ENCODE data around the gene IFFO2.

The IFFO2 gene

DNA sequence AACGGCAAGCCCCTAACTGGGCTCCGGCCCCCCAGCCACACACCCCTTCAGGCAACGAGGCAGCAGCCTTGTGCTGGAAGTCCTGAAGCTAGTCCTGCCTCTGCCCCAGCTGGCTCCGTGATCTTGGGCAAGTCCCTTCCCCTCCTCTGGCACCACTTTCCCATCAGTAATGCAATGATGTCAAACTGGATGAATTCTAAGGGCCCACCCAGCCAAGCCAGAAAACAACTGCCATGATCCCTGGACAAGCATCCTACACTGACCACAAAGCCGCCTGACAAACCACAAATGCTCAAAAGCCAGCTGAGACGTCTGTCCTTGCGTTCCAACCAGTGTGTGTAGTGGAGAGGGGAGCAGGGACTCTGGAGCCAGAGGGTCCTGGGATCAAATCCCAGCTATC lies 26.8 kb downstream of the IFFO2 start:
- TF ChIP-seq POLR2A (IDR thresholded peaks at IDR 0.05; ENCODE audit: low read length) (no peak), GATA1 (IDR thresholded peaks at IDR 0.05; ENCODE audit: low read depth, low read length) (no peak)
- DNase-seq: no peak

DNA sequence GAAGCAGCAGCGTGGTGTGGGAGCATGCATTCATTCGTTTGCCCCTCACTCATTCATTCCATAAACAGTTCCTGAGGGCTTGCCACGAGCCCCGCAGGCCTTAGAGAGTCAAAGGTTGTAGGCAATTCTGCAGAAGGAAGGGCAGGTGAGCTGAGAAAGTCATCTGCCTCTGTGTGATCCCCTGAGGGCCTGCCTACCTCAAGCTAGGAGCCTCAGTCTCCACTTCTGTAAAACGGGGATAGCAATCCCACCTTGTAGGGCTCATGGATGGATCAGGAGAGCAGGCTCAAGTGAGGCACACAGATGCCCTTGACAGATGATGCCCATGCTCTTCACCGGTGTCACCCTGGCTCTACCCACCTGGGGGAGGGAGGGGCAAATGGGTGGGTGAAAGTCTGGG lies 27.5 kb downstream of the IFFO2 start:
- no peak for DNase-seq
- TF ChIP-seq GATA1 (IDR thresholded peaks at IDR 0.05; ENCODE audit: low read depth, low read length): no peak
- no peak for TF ChIP-seq POLR2A (IDR thresholded peaks at IDR 0.05; ENCODE audit: low read length)

DNA sequence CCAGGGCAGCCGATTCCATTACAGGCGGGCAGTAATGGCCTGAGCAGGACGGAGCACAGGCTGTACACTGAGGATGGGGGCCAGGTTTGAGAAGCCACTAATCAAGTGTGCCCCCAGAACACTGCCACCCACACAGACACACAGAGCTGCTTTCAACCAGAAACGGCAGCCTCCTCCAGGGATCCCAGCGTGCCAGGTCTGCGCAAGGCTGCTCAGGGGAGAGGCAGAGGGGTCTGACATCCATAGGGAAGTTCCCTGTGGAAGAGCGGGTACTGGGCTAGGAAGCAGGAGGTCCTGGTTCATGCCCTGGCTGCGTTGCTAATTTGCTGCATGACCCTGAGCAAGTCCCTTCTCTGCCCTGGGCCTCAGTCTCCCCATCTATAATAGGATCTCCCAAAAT lies 28.1 kb downstream of the IFFO2 start:
- no peak for DNase-seq
- no peak for TF ChIP-seq GATA1 (IDR thresholded peaks at IDR 0.05; ENCODE audit: low read depth, low read length)
- TF ChIP-seq POLR2A (IDR thresholded peaks at IDR 0.05; ENCODE audit: low read length): no peak

DNA sequence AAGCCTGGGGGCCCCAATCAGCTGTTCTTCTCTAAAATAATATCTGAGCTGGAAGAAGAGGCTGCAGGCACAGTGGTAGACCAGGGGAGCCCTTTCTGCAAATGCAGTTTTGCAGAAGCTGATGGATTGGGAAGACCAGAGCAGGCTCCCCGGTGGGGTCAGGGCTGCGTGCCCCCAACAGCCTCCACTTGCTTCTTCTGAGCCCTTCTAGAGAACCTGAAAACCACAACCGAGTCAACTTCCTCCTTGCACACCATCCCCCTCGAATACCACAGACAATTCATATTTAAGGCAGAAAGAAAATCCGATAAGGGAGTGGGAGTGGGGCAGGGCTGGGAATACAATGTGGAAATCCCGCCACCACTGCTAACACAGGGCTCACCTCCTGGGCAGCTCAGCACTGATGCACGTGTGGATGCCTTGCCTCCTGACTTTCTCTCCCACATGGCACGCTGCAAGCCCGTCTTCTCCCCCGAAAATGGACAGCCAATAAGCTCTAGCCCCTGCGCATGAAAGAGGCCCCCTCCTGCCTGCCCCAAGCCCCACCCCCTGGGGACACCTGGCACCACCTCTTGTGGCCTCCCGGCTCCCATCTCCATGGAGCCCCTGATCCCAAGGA lies 28.7 kb downstream of the IFFO2 start:
- DNase-seq: no peak
- TF ChIP-seq POLR2A (IDR thresholded peaks at IDR 0.05; ENCODE audit: low read length) (no peak), GATA1 (IDR thresholded peaks at IDR 0.05; ENCODE audit: low read depth, low read length) (no peak)

DNA sequence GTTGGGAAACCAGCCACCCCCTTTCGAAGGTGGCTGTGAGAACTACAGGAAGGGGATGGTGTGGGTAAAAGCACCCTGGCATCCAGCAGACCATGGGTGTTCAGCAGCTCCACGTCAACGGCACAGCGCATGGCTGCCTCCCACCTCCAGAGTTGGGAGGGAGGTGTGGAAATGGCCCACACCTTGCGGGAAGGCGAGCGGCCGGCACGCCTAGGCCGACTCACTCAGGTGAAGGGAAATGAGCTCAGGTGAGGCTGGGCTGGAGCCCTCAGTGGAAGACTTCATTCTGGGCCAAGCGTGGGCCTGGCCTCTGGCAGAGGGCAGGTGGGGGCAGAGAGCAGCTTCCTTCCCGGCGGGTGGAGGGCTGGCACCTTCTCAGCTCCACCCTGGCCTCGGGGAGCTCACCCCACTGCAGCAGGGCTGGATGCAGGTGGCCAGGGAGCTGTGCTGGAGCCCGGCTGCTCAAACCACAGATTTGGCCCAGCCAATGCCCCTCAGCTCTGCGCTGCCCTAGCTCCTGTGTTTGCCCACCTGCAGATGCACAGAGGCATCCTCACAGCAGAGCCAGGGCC lies 29.3 kb downstream of the IFFO2 start:
- no peak for TF ChIP-seq GATA1 (IDR thresholded peaks at IDR 0.05; ENCODE audit: low read depth, low read length)
- no peak for DNase-seq

DNA sequence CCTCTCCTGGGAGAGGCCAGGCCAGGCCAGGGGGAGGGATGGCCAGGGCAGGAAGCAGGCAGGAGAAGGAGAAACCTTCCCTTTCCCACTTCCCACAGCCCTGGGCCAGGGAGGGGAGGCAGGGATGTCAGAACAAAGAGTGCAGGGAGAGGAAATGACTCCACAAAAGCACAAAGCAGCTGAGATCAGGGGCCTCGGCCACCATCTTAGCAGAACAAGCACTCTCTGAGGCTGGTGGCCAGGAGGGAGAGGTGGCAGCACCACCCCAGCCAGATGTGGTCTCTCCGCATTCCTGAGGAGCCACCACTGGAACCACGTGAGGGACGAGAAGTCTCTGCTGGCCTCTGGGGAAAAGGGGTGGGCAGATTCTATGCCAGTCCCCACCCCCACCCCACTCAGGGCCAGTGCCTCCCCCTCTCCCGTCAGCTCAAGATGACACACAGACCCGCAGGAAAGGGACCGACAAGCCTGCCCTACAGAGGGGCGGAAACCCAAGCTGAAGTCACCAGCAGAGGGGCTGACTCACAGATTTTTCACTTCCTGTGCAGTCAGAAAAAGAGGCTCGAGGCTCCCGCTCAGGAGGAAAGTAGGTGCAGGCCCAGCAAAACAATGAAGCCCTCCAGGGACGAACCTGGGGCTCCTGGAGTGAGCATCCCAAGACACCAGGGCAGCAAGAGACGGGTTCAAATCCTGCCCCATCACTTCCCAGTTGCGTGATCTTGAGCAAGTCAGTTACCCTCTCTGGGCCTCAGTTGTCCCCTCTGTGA lies 30.0 kb downstream of the IFFO2 start:
- TF ChIP-seq GATA1 (IDR thresholded peaks at IDR 0.05; ENCODE audit: low read depth, low read length) (no peak), POLR2A (IDR thresholded peaks at IDR 0.05; ENCODE audit: low read length) (no peak)
- DNase-seq: peak in 1 of 2 experiments; percentile 4

DNA sequence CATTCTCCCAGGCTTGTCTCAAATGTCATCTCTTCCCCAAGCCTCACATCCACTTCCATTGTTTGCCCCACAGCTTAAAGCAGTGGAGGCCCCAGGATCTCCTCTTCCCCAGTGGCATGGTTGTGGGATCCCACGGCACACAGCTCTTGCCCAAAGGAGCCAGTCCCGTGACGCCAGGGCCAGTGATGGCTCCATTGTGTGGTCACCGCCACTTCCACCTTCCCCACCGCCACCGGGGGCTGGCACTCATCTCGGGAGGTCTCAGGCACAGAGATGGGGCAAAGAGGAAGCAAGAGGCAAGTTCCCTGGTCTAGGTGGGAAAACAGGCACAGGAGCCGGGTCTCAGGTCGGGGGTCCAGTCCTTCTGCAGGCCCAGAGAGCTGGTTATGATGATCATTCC lies 31.2 kb downstream of the IFFO2 start:
- DNase-seq: no peak
- TF ChIP-seq GATA1 (IDR thresholded peaks at IDR 0.05; ENCODE audit: low read depth, low read length) (no peak), POLR2A (IDR thresholded peaks at IDR 0.05; ENCODE audit: low read length) (no peak)

DNA sequence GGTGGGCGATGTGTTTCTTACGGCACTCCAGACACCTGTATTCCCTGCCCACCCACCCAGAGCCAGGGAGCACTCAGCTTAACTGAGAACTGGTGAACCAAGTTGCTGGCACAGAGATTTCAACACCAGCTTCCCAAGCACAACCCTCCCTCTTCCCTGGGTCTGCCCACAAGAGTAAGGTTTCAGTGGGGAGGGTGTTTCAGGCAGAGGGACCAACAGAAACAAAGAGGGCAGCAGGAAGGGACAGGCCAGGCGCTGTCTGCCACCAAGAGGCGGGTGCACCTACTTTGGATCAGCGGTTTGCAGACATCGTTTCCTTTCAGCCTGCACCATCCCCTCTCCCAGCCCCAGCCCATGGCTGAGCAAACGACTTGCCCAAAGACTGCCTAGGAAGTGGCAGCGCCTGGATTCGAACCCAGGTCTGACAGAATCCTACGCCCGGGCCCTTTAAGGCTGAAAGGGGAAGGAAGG lies 32.2 kb downstream of the IFFO2 start:
- TF ChIP-seq GATA1 (IDR thresholded peaks at IDR 0.05; ENCODE audit: low read depth, low read length): no peak
- no peak for TF ChIP-seq POLR2A (IDR thresholded peaks at IDR 0.05; ENCODE audit: low read length)
- no peak for DNase-seq

DNA sequence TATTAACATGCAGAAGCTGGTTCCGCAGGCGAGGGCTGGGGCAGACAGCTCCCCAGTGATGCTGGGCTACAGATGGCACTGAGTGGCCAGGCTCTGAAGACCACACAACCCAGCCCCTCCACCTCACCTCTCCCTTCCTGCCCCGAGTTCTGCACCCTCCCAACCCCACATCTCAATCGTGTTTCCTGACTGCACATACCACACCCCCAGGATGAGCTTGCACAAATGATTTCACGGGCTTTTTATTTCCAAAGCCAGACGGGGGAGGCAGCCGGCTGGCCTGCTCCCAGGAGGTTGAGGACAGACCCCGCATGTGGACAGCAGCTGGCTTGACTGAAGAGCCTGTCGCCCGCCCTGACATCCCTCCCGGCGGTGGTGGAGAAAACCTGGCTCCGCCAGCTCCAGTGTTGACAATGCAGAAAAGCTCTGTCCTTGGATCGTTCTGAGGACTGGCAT lies 32.7 kb downstream of the IFFO2 start:
- DNase-seq: no peak
- TF ChIP-seq GATA1 (IDR thresholded peaks at IDR 0.05; ENCODE audit: low read depth, low read length) (no peak), POLR2A (IDR thresholded peaks at IDR 0.05; ENCODE audit: low read length) (no peak)

DNA sequence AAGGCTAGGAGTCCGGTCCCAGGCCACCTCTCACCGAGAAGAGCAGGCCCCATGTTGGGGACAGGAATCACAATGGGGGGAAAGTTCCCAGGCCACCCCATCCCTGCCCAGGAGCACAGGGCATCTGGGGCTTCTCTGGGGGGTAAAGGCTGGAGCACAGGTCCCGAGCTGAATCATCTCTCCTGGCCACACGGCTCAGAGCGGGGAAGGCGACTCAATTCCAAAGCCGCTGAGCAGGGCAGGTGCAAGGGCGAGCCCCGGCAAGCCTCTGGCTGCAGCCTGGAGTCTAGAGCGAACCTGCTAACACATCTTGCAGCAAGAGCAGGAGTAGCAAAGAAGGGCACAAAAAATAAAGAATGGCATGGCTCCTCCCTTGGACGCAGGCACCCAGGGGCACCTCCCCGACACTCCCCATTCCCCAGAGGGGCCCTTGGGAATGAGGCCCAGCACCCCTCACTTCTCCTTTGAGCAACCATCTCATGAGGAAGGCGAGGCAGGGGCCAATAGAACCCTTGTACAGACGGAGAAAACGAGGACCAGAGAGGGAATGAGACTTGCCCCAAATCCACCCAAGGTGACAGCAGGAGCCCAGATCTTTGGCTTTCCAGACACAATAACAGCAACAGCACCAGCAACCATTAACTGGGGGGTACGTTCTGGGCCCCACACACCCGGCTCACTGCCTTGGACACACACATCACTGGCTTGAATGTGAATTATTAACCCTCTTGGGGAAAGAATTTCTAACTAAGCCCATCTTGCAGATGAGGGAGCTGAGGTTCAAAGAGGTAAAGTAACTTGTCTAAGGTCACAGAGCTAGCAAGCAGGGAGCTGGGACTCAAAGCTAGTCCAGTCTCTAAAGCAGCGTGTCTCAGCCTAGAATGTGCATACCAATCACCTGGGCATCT lies 33.4 kb downstream of the IFFO2 start:
- no peak for TF ChIP-seq GATA1 (IDR thresholded peaks at IDR 0.05; ENCODE audit: low read depth, low read length)
- no peak for TF ChIP-seq POLR2A (IDR thresholded peaks at IDR 0.05; ENCODE audit: low read length)
- no peak for DNase-seq

DNA sequence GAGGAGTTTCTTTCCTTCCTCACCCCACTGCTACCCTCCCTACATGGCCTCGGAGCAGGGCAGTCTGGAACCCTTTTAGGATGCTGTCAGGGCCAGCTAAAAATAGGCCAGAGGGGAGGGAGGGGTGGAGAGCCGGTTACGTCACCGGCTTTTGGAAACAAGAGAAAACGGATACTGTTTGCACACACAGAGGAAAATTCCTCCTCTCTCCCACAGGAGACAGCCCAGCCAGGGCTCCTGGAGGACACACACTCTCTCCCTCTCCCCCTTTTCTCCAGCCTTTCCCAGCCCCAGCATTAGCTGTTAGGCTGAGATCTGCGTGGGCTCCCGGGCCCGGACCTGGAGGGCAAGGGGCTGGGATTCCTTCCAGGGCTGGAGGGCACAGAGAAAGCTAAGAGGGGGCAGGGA lies 34.2 kb downstream of the IFFO2 start:
- no peak for DNase-seq
- TF ChIP-seq POLR2A (IDR thresholded peaks at IDR 0.05; ENCODE audit: low read length) (no peak), GATA1 (IDR thresholded peaks at IDR 0.05; ENCODE audit: low read depth, low read length) (no peak)

DNA sequence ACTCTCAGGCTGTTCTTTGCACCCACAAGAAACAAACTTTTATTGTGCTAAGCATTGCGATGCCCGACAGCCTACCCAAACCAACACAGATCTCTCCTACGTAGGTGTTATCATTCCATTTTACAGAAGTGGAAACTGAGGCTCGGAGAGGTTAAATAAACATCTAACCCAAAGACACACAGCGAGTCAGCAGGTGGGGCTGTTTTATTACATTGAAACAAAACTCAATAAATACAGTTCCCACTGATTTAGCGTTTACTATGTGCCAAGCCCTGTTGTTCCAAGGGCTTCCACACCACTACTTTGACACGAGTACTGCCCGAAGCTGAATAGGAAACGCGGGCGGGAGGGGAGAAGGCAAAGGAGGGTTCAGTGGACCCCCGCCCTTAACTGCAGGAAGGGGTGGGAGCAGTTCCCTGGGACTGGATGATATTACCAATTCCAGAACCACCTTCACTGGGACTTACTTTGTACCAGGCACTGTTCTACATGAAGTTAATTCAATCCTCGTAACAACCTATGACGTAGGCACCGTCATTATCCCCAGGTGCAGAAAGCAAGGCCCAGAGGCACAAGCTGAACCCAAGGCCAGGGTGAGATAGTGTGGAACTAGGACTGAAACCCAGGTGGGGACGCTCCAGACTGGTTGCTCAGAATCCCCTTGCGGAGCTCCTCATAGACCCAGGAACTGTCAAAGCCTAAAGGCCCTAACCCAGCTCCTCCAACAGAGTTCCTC lies 34.8 kb downstream of the IFFO2 start:
- no peak for DNase-seq
- TF ChIP-seq POLR2A (IDR thresholded peaks at IDR 0.05; ENCODE audit: low read length) (no peak), GATA1 (IDR thresholded peaks at IDR 0.05; ENCODE audit: low read depth, low read length) (no peak)

DNA sequence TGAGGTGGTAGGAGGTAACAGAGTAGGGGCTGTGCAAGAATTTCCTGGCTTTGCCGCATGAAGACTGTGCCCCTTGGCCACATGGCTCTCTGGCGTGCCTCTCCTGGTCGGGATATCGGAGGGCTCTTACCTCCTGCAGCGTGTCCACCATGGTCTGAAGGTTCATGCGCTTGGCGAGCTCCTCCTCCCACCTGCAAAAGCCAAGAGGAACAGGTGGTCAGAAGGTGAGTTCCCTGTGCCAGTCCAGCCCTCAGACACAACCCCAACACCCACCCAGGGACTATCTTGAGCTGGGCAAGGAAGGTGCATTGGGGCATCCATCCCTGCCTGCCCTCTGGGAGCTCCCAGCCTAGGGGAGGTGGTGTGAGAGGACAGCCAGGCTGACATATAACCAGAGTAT lies 35.5 kb downstream of the IFFO2 start:
- no peak for DNase-seq
- TF ChIP-seq GATA1 (IDR thresholded peaks at IDR 0.05; ENCODE audit: low read depth, low read length) (no peak), POLR2A (IDR thresholded peaks at IDR 0.05; ENCODE audit: low read length) (no peak)
